Measurements from ENCODE around the gene PIEZO1. TPM values are rescaled to one million over a fixed set of nuclear protein-coding genes. Genes with fewer than 3 reads are reported as not detected.

Gene PIEZO1
- total and polyA plus RNA-seq, 9 of the 15 experiments (the other 6 are each of a cell fraction or from before 2014, with no cell fraction given), result 3.6 to 432 (median 131) TPM

DNA sequence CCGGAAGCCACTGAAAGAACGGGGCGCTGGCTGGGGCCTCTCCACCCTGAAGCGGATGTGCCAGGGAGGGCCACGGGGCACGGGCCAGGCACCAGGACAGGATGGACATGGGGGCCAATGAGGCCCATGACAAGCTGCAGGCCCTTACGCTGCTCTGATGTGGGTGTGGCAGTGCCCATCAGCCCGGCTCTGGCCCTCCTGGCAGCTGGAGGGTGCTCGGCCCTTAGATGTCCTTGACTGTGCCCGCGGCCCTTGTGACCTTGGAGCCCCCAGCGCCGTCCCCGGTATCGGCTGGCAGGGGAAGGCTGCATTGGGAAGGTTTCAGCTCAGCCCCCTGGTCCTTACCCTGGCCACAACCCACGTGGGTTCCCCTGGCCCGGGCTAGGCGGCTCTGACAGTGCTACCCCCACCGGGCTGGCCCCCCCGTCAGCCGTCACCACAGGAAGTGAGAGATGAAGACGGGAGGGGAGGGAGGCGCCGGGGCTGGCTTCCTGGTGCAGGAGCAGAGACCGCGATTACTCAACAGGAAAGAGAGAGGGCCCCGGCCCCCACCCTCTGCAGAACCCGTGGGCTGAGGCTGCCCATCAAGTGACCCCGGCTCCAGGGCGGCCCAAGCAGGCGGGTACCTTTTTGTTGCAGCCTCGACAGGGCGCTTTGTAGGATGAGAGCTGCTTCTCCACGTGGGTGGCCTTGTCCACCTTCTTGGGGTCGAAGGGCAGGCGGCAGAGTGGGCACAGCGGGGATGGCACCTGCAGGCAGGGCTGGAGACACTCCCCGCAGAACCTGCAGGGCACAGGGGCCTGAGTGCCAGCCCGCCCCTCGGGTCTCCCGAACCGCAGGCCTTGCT is 84.2 kb downstream of the PIEZO1 start (continued):
- no peak for TF ChIP-seq E2F8 (IDR thresholded peaks at IDR 0.05; ENCODE audit: low read depth, partially characterized antibody)
- TF ChIP-seq CCAR2 (IDR thresholded peaks at IDR 0.05; ENCODE audit: low read depth, low read length), result no peak
- TF ChIP-seq ZBED1 (IDR thresholded peaks at IDR 0.05), result no peak
- no peak for TF ChIP-seq BCL6 (CRISPR knock-in tag; IDR thresholded peaks at IDR 0.05)
- no peak for TF ChIP-seq CBX1 (IDR thresholded peaks at IDR 0.05; ENCODE audit: low read depth)
- TF ChIP-seq NONO (IDR thresholded peaks at IDR 0.05; ENCODE audit: low read depth in 2 of 2, low read length in 1 of 2), result no peak
- no peak for TF ChIP-seq CHCHD3 (CRISPR knock-in tag; IDR thresholded peaks at IDR 0.05)
- no peak for TF ChIP-seq ZSCAN32 (CRISPR knock-in tag; IDR thresholded peaks at IDR 0.05)
- 0 out of 2 replicates have a peak, but pooled peaks have one; percentile 19 for TF ChIP-seq DMBX1 (CRISPR knock-in tag; IDR thresholded peaks at IDR 0.05; ENCODE audit: borderline replicate concordance)
- no peak for TF ChIP-seq TOE1 (IDR thresholded peaks at IDR 0.05; ENCODE audit: borderline replicate concordance)
- TF ChIP-seq TOE1 (CRISPR knock-in tag; IDR thresholded peaks at IDR 0.05; ENCODE audit: borderline replicate concordance, low read depth), result no peak
- 0 out of 4 replicates have a peak, but pooled peaks of 1 of the 2 experiments have one; percentile 28 for TF ChIP-seq HDAC1 (IDR thresholded peaks at IDR 0.05)
- TF ChIP-seq, protein P1, sequence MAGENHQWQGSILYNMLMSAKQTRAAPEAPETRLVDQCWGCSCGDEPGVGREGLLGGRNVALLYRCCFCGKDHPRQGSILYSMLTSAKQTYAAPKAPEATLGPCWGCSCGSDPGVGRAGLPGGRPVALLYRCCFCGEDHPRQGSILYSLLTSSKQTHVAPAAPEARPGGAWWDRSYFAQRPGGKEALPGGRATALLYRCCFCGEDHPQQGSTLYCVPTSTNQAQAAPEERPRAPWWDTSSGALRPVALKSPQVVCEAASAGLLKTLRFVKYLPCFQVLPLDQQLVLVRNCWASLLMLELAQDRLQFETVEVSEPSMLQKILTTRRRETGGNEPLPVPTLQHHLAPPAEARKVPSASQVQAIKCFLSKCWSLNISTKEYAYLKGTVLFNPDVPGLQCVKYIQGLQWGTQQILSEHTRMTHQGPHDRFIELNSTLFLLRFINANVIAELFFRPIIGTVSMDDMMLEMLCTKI (IDR thresholded peaks at IDR 0.05; ENCODE audit: partially characterized antibody), result no peak
- no peak for TF ChIP-seq ZNF280B (CRISPR knock-in tag; IDR thresholded peaks at IDR 0.05)
- no peak for TF ChIP-seq SNRNP70 (optimal IDR thresholded peaks at IDR 0.05; ENCODE audit: low read depth, low read length)
- TF ChIP-seq TFAP4 (CRISPR knock-in tag; IDR thresholded peaks at IDR 0.05; ENCODE audit: borderline replicate concordance), result peak; percentile 62; the same call in 1 of the 2 replicates
